GM19239 (cell line): Measurements from ENCODE around the gene CHST8.

Source experiments
- DNase-seq: peaks from one replicate; pipeline ENCODE4 v3.0.0; 2011; ENCODE audit warnings: low spot score; ENCODE audit not compliant: insufficient read length
- FAIRE-seq: peaks from 2 replicates; lab custom pipeline; 2011; peaks lifted over from hg19 to GRCh38; lab: Jason Lieb, UNC

The CHST8 gene

DNA sequence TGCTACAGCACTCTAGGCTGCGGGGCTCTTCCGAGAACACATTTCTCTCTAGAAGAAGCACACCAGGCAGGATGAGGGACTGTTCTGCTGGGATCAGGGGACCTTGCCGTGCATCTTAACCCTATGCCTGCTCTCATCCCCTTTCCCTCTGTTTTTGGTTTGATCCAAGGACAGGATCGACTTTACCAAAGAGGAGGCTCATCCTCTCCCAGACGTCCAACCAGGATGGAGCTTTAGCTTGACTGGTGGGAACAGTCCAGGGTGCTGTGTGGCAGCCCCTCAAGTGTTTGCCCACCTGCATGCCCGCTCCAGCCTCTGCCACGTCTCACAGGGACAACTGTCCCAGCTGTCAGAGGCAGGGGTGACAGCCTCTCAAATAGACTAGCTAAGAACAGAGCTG lies 132.6 kb downstream of the CHST8 start:
- DNase-seq (no peak), FAIRE-seq (no peak)

DNA sequence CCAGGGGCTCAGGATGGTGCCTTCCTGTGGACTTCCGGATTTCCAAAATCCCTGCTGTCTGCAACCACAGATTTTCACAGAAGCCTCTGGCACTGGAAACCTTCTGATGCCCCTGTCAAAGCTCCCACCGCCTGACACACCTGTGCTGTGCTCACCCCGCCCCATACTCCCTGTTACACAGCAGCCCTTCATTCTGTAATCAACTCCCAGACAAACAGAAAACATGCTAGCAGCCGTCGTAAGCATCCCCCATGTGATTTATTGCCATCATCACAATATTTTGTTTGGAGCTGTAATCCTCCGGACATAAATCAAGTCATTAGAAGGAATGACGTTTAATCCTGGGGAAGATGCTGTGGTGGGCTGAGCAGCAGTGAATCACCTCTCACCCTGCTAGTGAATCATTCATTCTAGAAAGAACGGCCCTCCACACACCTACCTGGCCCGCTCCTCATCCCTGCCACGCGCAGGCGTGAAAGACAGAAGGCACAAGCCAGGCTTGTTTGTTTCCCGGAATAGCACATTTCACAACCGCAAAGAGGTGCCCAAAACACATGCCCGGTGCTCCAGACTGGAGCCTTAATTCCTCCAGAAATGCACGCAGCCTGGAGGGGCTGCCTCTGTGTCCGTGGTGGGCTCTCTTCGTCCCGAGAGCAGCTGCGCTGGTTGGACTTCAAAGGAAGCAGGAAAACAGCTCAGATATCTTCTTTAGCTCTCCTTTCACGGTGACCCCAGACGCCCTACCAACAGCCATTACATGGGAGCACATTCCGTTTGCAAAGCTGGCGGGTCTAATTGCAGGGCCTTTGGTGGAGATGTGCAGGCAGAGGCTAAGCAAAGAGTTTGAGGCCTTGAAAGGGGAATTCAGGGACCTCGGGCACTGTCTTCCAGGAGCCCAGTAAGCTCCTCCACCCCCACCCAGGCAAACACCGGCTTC lies 133.6 kb downstream of the CHST8 start:
- no peak for DNase-seq
- FAIRE-seq = no peak

DNA sequence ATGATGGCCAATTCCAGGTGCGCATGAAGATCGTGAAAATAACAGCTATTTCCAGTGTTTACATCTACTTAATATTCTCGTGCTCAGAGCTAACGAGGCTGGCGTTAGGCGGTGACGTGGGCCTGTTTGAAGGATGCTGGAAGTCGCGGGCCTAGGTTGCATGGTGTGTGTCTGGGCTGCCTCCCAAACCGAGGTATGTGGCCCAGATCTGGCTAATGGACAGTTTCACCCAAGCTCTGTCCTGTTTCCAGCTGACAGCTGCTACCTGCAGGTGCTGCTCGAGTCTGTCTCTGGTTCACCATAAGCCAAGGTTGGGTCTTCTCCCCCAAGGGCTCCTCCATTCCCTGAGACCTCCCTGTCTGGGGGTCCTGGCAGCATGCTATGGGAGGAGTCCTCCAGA lies 134.4 kb downstream of the CHST8 start:
- FAIRE-seq = no peak
- no peak for DNase-seq

DNA sequence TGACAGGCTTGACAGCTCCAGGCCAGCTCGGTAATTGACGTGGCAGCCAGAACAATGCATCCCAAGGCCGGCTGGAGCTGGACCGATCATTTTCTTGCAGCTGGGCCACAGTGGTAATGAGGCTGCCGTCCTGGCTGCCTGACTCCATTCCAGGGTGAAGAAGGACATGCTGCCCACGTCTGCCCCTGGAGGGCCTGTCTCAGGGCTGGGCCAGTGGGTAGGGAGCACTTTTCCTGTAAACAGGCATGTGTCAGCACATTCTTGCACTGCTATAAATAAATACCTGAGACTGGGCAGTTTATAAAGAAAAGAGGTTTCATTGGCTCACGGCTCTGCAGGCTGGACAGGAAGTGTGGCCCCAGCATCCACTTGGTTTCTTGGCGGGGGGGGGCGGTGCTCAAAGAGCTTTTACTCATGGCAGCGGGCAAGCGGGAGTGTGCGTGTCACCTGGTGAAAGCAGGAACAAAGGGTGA lies 136.8 kb downstream of the CHST8 start:
- DNase-seq = no peak

DNA sequence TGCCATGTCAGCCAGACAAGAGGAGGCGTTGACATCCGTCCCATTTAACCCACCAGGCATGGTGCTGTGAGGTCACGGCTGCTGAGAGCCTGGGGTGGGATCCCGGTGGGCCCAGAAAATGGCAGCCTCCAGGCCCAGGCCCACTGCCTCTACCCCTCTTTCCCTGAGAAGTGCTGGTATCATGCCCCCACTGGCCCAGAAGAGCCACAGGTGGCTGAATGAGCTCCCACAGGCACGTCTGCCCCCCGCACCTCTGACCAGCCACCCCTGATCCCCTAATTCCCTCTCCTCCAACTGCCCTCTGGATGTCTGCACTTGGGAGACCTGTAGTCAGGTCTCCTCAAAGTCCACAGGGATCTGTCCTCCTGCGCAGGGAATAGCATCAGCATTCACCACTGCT lies 137.6 kb downstream of the CHST8 start:
- DNase-seq (no peak), FAIRE-seq (no peak)

More for the DNA sequence above, 136.8 kb downstream of the CHST8 start:
- no peak for FAIRE-seq

DNA sequence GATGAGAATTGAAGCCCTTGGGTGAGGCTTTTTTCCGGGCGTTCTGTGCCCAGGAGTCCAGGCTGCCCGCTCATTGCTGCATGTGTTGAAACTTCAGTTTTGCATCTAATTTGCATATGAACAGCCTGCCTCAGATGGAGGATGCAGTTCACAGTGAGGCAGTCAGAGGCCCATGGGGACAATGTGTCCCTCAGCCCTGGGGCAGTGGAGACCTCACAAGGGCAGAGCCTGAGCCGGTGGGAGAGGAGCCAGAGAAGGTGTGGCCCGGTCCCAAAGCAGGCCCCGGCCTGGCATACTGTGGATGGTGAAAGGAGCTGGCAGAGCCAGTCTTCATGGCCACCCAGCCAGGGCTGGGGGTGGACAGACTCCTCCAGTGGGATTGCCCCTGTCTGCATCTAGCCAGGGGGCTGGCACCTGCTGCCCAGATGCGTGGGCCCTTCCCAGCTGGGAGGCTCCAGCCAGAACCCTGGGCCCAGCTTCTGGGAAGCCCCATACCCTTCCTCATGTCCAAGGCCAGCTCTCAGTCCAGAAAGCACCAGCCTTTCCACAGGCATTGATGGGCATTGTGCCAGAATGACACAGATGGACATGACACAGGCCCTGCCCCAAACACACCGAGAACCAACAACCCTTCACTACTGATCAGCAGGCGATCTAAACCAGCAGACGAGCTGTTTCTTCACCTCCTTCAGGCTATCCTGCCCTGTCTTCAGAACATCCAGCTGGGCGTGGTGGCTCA lies 142.0 kb downstream of the CHST8 start:
- DNase-seq (no peak), FAIRE-seq (no peak)

DNA sequence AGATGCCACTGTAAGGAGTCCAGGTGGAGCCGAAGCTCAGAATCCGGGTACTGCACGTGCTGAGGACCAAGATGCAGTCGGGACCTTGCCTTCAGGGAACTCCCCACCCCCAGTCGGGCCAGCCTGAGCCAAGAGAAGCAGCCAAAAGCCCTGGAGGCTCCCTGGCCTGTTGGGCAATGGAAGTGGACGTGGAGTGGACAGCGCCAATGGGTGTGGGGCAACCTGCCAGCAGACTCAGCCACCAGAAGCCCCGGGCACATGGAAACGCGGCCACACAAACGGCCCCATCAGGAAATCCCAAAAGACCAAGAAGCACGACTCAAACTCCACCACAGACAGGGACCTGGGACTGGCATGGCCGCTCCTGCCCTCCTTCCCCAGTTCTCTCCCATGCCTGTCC lies 144.9 kb downstream of the CHST8 start:
- no peak for FAIRE-seq
- no peak for DNase-seq

DNA sequence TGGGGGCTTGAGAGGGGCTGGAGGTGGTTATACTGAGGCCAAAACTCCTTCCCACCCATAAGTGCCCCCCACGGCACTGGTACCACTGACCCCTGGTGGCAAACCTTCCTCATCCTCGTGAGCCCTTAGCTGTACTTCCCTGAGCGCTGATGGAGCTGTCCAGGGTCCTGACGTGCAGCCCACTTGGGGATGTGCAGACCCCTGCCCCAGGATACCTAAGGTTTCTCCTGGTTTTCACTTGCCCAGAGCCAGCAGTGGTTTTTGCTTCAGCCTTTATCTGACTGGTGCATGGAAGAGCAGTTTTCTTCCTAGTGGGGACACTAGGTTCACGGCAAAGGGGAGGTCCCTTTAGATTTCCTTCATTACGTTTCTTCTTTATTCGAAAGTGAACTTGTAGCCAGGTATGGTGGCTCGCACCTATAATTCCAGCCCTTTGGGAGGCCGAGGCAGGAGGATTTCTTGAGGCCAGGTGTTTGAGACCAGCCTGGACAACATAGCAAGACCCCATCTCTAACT lies 146.2 kb downstream of the CHST8 start:
- FAIRE-seq (no peak), DNase-seq (no peak)

DNA sequence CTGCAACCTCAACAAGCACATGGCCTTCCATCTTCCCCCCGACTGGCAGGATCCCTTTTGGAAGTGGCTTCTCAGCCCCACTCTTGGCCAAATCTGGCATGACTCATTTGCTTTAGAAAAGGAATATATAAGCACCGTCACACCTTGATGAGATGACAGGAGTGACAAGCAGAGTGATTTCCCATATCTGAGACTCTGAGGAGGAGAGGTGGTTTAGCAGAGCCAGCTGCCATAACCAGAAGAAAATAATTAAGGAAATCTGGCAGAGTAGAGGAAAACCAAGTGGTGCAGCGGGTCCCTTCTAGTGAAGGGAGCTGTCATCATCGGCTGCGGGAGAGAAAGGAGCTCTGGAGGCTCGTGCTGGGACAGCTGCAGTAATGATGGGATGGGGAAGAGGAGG lies 147.5 kb downstream of the CHST8 start:
- FAIRE-seq (no peak), DNase-seq (no peak)

DNA sequence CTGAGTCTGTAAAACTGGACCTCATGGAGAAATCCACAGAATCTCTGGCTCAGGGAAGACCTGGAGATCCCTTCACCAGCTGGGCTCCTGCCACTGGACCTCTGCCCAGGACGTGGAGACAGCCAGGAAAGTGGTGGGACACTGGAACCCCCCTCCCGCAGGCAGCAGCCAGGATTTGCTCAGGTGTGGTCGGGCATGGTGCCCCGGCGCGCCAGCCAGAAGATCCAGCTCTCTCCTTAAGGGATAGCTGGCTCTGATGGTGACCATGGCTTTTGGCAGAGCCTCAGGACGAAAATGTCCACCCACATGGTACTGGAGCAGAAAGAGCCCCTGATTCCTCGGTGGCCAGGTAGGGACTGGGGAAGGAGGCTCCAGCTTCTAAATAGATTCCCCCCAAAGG lies 148.4 kb downstream of the CHST8 start:
- no peak for DNase-seq
- FAIRE-seq = no peak

DNA sequence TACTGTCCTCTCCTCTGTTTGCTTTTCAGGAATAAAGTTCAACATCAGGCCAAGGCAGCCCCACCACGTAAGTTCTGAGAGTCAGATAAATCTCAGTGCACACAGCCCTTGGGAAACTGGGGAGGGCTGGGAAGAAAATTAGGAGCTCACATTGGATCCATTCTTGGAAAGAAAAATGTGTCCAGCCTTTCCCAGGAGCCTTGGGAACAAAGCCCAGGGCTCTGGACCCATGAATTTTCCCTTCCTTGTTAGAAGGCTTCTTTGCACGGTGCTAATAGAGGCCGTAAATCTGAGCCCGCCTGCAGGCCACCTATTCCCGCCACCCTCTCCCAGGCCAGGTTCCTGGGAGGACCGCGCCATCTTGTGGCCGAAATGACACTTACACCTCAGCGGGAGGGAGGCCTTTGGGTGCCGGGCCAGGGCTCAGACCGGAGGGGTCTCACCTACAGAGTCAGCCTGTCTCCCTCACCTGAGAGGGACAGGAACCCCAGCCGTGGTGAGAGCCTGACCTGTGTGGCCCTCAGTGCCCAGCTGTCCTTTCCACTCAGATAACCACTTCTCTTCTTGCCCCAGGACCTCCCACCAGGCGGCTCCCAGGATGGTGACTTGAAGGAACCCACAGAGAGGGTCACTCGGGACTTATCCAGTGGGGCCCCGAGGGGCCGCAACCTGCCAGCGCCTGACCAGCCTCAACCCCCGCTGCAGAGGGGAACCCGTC lies 149.8 kb downstream of the CHST8 start:
- peak; percentile 79 for DNase-seq
- FAIRE-seq = peak; percentile 64

DNA sequence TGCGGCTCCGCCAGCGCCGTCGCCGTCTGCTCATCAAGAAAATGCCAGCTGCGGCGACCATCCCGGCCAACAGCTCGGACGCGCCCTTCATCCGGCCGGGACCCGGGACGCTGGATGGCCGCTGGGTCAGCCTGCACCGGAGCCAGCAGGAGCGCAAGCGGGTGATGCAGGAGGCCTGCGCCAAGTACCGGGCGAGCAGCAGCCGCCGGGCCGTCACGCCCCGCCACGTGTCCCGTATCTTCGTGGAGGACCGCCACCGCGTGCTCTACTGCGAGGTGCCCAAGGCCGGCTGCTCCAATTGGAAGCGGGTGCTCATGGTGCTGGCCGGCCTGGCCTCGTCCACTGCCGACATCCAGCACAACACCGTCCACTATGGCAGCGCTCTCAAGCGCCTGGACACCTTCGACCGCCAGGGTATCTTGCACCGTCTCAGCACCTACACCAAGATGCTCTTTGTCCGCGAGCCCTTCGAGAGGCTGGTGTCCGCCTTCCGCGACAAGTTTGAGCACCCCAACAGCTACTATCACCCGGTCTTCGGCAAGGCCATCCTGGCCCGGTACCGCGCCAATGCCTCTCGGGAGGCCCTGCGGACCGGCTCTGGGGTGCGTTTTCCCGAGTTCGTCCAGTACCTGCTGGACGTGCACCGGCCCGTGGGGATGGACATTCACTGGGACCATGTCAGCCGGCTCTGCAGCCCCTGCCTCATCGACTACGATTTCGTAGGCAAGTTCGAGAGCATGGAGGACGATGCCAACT lies 150.5 kb downstream of the CHST8 start:
- FAIRE-seq = no peak
- no peak for DNase-seq

DNA sequence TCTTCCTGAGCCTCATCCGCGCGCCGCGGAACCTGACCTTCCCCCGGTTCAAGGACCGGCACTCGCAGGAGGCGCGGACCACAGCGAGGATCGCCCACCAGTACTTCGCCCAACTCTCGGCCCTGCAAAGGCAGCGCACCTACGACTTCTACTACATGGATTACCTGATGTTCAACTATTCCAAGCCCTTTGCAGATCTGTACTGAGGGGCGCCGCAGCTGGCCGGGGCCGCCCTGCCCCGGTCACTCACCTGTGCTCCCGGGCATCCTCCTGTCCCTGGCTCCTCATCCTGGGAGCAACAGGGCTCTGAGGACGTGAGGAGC lies 151.1 kb downstream of the CHST8 start:
- FAIRE-seq (no peak), DNase-seq (no peak)

DNA sequence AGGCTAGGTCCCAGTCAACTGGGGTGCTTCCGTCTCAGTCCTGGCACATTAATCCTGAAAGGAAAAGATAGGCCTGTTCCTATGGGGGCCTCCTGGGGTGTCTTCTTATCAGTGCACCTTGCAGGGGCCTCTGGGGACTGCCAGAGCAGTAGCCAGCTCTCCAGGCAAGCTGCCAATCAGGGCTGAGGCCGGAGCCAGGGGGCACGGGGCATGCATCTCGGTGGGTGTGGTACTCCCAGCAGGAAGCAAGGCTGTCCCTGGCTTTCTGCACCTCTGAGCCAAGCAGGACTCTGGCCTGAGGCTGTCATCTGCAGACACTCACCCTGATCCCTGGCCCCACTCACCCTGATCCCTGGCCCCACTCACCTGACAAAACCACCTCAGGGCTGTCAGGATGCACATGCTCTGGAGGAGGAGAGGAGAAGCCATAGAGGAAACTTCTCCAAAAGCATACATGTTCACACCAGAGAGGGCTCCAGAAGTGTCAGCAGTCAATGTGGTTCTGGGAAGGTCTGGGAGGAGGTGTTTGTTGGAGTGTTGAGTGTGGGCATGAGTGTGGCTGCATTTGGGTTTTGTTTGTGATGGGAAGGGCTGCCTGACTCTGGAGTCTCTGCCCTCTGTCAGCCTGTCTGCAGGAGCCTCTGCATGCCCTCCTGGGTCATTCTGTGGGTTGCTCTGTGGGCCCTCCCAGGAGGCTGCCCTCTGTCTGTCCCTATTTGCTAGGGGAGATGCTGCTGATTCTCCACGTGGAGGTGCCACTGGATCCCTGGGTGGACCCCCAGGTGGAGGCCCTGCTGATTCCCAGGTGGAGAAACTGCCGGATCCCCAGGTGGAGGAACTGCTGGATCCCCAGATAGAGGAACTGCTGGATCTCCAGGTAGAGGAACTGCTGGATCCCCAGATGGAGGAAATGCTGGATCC lies 152.2 kb downstream of the CHST8 start:
- no peak for FAIRE-seq
- DNase-seq = no peak

DNA sequence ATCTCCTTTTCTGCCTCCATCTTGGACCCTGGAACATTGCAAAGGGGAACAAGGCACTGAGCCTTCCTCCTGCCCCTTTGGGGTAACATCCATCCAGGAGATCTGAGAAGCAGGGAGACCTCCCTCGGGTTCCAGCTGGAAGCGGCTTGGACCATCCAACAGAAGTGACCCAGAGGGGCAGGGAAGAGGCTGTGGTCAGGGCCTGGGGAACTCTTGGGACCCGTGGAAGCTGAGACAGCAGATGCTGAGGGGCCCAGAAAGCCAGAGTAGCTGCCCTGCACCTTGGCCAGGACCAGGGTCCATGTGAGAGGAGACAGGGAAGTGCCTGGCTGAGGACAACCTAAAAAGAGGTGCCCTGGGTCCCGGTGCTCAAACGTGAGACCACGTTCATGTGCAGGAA lies 153.0 kb downstream of the CHST8 start:
- FAIRE-seq = no peak
- DNase-seq = no peak

DNA sequence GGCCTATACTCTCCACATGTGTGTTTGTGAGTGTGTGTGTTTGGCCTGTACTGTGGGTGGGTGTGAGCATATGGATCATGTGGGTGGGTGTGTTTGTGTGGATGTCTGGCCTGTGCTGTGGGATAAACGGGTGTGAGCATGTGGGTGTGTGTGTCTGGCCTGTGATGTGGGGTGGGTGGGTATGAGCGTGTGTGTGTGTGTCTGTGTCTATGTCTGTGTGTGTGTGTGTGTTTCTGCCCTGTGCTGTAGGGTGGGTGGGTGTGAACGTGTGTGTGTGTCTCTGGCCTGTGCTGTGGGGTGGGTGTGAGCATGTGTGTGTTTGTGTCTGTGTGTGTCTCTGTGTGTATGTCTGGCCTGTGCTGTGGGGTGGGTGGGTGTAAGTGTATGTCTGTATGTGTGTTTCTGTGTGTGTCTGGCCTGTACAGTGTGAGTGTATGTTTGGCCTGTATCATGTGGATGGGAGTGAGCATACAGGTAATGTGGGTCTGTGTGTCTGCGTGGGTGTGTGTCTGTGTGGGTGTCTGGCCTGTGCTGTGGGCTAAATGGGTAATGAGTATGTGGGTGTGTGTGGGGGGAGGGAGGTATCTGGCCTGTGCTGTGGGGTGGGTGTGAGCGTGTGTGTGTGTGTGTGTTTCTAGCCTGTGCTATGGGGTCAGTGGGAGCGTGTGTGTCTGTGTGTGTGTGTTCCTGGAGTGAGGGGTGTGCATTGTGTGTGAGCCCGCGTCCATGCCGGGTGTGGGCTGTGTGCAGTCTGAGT lies 154.2 kb downstream of the CHST8 start:
- DNase-seq (no peak), FAIRE-seq (no peak)

DNA sequence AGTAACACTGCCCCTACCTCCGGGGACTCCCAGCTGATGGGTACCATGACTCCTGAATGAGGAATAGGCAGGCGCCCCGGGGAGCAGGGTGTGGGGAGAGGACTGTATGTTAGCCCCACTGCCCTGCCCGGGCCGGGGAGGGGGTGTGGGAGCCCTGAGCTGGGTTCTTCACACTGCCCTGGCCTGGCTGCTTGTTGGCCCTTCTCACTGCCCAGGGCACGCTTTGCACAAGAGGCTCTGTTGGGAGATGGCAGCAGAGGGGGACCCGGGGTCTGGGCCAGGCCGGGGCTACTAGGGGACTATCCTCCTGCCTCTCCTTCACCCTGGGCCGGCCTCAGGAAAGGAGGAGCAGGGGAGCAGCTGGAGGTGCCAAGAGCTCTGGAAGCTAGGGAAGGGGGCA lies 155.6 kb downstream of the CHST8 start:
- FAIRE-seq (no peak), DNase-seq (no peak)

DNA sequence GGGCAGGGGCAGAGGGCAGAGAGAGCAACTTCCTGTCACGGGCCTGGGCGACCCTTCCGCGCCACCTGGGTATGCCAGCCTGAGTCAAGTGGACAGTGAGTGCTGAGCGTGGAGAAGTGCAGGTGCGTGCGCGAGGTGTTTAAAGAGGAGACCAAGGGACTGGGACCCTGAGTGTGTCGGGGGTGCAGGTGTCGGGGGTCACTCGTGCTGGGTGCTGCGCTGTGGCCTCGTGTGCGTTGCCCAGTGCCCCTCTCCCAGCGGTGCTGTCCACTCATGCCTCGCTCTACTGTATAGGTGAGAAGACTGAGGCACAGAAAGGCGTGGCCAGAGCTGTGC lies 156.0 kb downstream of the CHST8 start:
- DNase-seq (no peak), FAIRE-seq (no peak)
